HepG2 (cell line): ENCODE results near the gene EBF4. TPM values are rescaled to one million over a fixed set of nuclear protein-coding genes. Genes with fewer than 3 reads are reported as not detected.
A peak's percentile ranks its signal among the peaks of the same experiment; 100 is the strongest.

Source experiments
- ASH2L ChIP-seq: fragments of 300-600, 200-600 bp; sonication (generic); IDR thresholded peaks from 2 replicates; pipeline ENCODE4 v1.7.0; 2017; ENCODE audit warnings: low read depth, mild to moderate bottlenecking, moderate library complexity, mixed read lengths, low read length; ENCODE audit not compliant: insufficient read length
- ATF3 ChIP-seq: sonication (generic); formaldehyde crosslinking; IDR thresholded peaks from 2 replicates; pipeline ENCODE4 v1.4.0; 2020; ENCODE audit warnings: missing genetic modification reagents
- ATF7 ChIP-seq, 2 experiments: fragments of 450-650 bp in 1 of 2; sonication (generic) in 1 of 2; formaldehyde crosslinking in 1 of 2; IDR thresholded peaks; 2 replicates each; pipeline versions ENCODE4 v1.4.0 to v1.6.1; 2016 to 2020; ENCODE audit warnings: antibody characterized with exemption in 1 of 2, mild to moderate bottlenecking in 1 of 2, missing genetic modification reagents in 1 of 2
- DNMT1 ChIP-seq: sonication (generic); formaldehyde crosslinking; IDR thresholded peaks from 2 replicates; pipeline ENCODE4 v1.5.1; 2020; ENCODE audit warnings: mild to moderate bottlenecking, missing genetic modification reagents
- DZIP1 ChIP-seq: sonication (generic); formaldehyde crosslinking; IDR thresholded peaks from 2 replicates; pipeline ENCODE4 v1.5.0; 2020; ENCODE audit warnings: mild to moderate bottlenecking, missing genetic modification reagents
- EEA1 ChIP-seq: sonication (generic); formaldehyde crosslinking; IDR thresholded peaks from 2 replicates; pipeline ENCODE4 v1.5.1; 2020; ENCODE audit warnings: mild to moderate bottlenecking, missing genetic modification reagents, borderline replicate concordance
- FOSL1 ChIP-seq: sonication (generic); formaldehyde crosslinking; IDR thresholded peaks from 2 replicates; pipeline ENCODE4 v1.9.0; 2021; ENCODE audit warnings: missing genetic modification reagents, borderline replicate concordance
- GATAD1 ChIP-seq: IDR thresholded peaks from 2 replicates; pipeline ENCODE4 v1.6.1; 2016; ENCODE audit warnings: missing genetic modification reagents, missing compliant biosample characterization
- HMG20A ChIP-seq: IDR thresholded peaks from 2 replicates; pipeline ENCODE4 v1.6.1; 2016; ENCODE audit warnings: borderline replicate concordance
- HOMEZ ChIP-seq: IDR thresholded peaks from 2 replicates; pipeline ENCODE4 v1.6.1; 2016; ENCODE audit warnings: low read depth
- KAT2B ChIP-seq: fragments of 150-350 bp; IDR thresholded peaks from 2 replicates; pipeline ENCODE4 v1.6.1; 2014; ENCODE audit warnings: low read depth, low read length, borderline replicate concordance
- KDM2A ChIP-seq: sonication (generic); formaldehyde crosslinking; IDR thresholded peaks from 2 replicates; pipeline ENCODE4 v1.4.0; 2020; ENCODE audit warnings: low read depth, missing genetic modification reagents, borderline replicate concordance
- KLF6 ChIP-seq: IDR thresholded peaks from 2 replicates; pipeline ENCODE4 v1.8.0; 2016; ENCODE audit warnings: missing biosample characterization, missing genetic modification reagents
- NFATC3 ChIP-seq: sonication (generic); formaldehyde crosslinking; IDR thresholded peaks from 2 replicates; pipeline ENCODE4 v1.5.1; 2020; ENCODE audit warnings: mild to moderate bottlenecking, missing genetic modification reagents
- NKX3-1 ChIP-seq: sonication (generic); formaldehyde crosslinking; IDR thresholded peaks from 2 replicates; pipeline ENCODE4 v1.5.0; 2020; ENCODE audit warnings: missing genetic modification reagents
- PLRG1 ChIP-seq: fragments of 450-650 bp; conservative IDR thresholded peaks from 2 replicates; pipeline ENCODE4 v1.6.1; 2016
- PRMT3 ChIP-seq: sonication (generic); formaldehyde crosslinking; IDR thresholded peaks from 2 replicates; pipeline ENCODE4 v1.8.1; 2022; ENCODE audit warnings: low read depth, mild to moderate bottlenecking, moderate library complexity, missing genetic modification reagents, borderline replicate concordance
- SRY ChIP-seq: sonication (generic); formaldehyde crosslinking; IDR thresholded peaks from 2 replicates; pipeline ENCODE4 v1.8.0; 2022; ENCODE audit warnings: mild to moderate bottlenecking, missing genetic modification reagents
- ZFP90 ChIP-seq: sonication (generic); formaldehyde crosslinking; IDR thresholded peaks from 2 replicates; pipeline ENCODE4 v1.8.0; 2022; ENCODE audit warnings: missing genetic modification reagents, mild to moderate bottlenecking, inconsistent platforms, borderline replicate concordance
- ZNF121 ChIP-seq: sonication (generic); formaldehyde crosslinking; IDR thresholded peaks from 2 replicates; pipeline ENCODE4 v1.5.0; 2020; ENCODE audit warnings: mild to moderate bottlenecking, missing genetic modification reagents
- ZNF326 ChIP-seq: sonication (generic); formaldehyde crosslinking; IDR thresholded peaks from 2 replicates; pipeline ENCODE4 v1.4.0; 2020; ENCODE audit warnings: missing genetic modification reagents, borderline replicate concordance
- ZNF549 ChIP-seq: sonication (generic); formaldehyde crosslinking; IDR thresholded peaks from 2 replicates; pipeline ENCODE4 v1.5.0; 2020; ENCODE audit warnings: missing genetic modification reagents
- ZNF678 ChIP-seq: sonication (generic); formaldehyde crosslinking; IDR thresholded peaks from 2 replicates; pipeline ENCODE4 v1.4.0; 2020; ENCODE audit warnings: mild to moderate bottlenecking, missing genetic modification reagents
- ZNF737 ChIP-seq: sonication (generic); formaldehyde crosslinking; IDR thresholded peaks from 2 replicates; pipeline ENCODE4 v1.5.0; 2020; ENCODE audit warnings: missing genetic modification reagents, mild to moderate bottlenecking, borderline replicate concordance
- ZNF780A ChIP-seq: sonication (generic); formaldehyde crosslinking; IDR thresholded peaks from 2 replicates; pipeline ENCODE4 v1.8.0; 2022; ENCODE audit warnings: mild to moderate bottlenecking, missing genetic modification reagents, moderate library complexity
- ZNF891 ChIP-seq: sonication (generic); formaldehyde crosslinking; IDR thresholded peaks from 2 replicates; pipeline ENCODE4 v1.5.0; 2020; ENCODE audit warnings: mild to moderate bottlenecking, missing genetic modification reagents
- polyA plus RNA-seq, 8 experiments: library from polyadenylated mRNA; depleted of rRNA in 3 of 8; stranded (reverse) in 7 of 8; unstranded in 1 of 8; fragments of >200 nt; fragmentation: Illumina TruSeq in 4 of 8; extraction: Trizol in 4 of 8; gene quantifications; 2 replicates each; pipeline versions ENCODE4 v1.2.1 to v1.2.3, GENCODE V29; 2011 to 2016; ENCODE audit warnings: low read depth in 4 of 8, missing spikeins in 1 of 8, mixed read lengths in 1 of 8; ENCODE audit not compliant: insufficient read depth in 1 of 8
- total RNA-seq, 5 experiments: library from RNA; depleted of rRNA; stranded (reverse); fragments of >200 nt; fragmentation: Illumina TruSeq; extraction: Trizol; gene quantifications; 2 replicates each; pipeline ENCODE4 v1.2.3, GENCODE V29; 2016; ENCODE audit warnings: low read depth in 1 of 5

EBF4 gene
- total and polyA plus RNA-seq, 2 of the 13 experiments (the other 11 are each of a cell fraction or from before 2014, with no cell fraction given): 0.84 to 2.2 TPM

- TF ChIP-seq DZIP1 (CRISPR knock-in tag) (peak; percentile 85; the same call in 1 of the 2 replicates), KAT2B (peak; percentile 20; the same call in 1 of the 2 replicates), ZNF326 (CRISPR knock-in tag) (no peak), ZNF549 (CRISPR knock-in tag) (no peak), PRMT3 (CRISPR knock-in tag) (no peak), NFATC3 (CRISPR knock-in tag) (no peak), SRY (CRISPR knock-in tag) (peak; percentile 96; the same call in 1 of the 2 replicates), ASH2L (peak; percentile 96), GATAD1 (CRISPR knock-in tag) (peak; percentile 100), PLRG1 (no peak), KLF6 (peak; percentile 85; the same call in 1 of the 2 replicates), ZNF121 (CRISPR knock-in tag) (no peak), ZNF678 (CRISPR knock-in tag) (peak; percentile 82; the same call in 1 of the 2 replicates), NKX3-1 (CRISPR knock-in tag) (peak; percentile 31; the same call in 1 of the 2 replicates), FOSL1 (no peak), EEA1 (CRISPR knock-in tag) (peak; percentile 82), ZNF780A (CRISPR knock-in tag) (peak; percentile 52; the same call in 1 of the 2 replicates), ZNF891 (peak; percentile 89), ATF3 (peak; percentile 60; the same call in 1 of the 2 replicates), ZNF737 (peak; percentile 86; the same call in 1 of the 2 replicates), HOMEZ (no peak), DNMT1 (peak; percentile 85), ZFP90 (CRISPR knock-in tag) (peak; percentile 85), KDM2A (CRISPR knock-in tag) (peak; percentile 99), HMG20A (peak; percentile 36; the same call in 1 of the 2 replicates), ATF7 (IDR thresholded peaks at IDR 0.05) (no peak), ATF7 (CRISPR knock-in tag; IDR thresholded peaks at IDR 0.05) (no peak; the same call in 1 of the 2 replicates)
These were observed 28.5 kb upstream of the EBF4 start, which contains the start of gene IDH3B (continued) for GRCh38 chr20:2663887-2664719.
